Measurements from ENCODE around the gene KMT2C.

KMT2C gene

GRCh38 chr7:152200395-152200794 lies 235.4 kb downstream of the KMT2C start:
- no peak for DNase-seq (ENCODE audit: low read depth)

- DNase-seq (ENCODE audit: low read depth): no peak
These were observed 239.4 kb downstream of the KMT2C start for GRCh38 chr7:152196391-152196790.

DNA sequence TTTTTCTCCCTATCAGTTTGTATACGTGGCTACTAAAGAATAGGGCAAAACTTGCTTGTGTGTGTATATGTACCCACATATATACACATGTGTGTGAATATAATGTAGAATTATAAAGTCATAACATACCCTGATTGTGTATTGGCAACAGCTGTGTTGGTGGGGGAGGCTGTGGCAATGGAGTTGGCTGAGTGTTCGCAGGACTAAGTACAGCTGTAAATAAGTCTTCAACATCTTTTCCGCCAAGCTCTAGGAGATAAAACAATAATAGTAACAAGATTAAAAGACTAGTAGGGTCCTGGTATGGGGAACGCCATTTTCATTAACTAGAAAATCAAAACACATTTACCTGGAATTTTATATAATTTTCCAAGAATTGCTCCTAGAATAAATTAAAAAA lies 241.9 kb downstream of the KMT2C start:
- DNase-seq (ENCODE audit: low read depth): no peak

- DNase-seq (ENCODE audit: low read depth): no peak
These were observed 246.7 kb downstream of the KMT2C start for GRCh38 chr7:152189061-152189460.

- DNase-seq (ENCODE audit: low read depth): no peak
These were observed 250.2 kb downstream of the KMT2C start for GRCh38 chr7:152185558-152185957.

DNA sequence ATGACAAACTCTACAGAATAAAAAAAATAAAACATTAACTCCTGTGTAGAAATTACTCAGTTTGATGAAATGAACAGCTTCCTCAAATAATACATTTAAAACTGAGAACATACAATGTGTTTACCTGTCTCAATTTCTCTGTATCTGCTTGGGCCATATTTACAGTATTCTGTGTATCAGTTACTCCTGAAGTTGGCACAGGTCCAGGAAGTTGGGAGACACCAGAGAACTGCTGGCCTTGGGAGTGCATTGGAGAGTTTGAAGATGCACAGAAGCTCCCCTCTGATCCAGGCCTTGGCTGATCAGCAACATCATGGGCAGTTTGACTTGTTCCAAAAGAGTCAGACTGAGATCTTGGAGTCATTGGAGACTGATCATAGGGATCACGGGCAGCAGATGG lies 255.2 kb downstream of the KMT2C start:
- DNase-seq (ENCODE audit: low read depth): no peak

- no peak for DNase-seq (ENCODE audit: low read depth)
These were observed 255.8 kb downstream of the KMT2C start for GRCh38 chr7:152180048-152180447.

- DNase-seq (ENCODE audit: low read depth): no peak
These were observed 257.3 kb downstream of the KMT2C start for GRCh38 chr7:152178405-152179058.

DNA sequence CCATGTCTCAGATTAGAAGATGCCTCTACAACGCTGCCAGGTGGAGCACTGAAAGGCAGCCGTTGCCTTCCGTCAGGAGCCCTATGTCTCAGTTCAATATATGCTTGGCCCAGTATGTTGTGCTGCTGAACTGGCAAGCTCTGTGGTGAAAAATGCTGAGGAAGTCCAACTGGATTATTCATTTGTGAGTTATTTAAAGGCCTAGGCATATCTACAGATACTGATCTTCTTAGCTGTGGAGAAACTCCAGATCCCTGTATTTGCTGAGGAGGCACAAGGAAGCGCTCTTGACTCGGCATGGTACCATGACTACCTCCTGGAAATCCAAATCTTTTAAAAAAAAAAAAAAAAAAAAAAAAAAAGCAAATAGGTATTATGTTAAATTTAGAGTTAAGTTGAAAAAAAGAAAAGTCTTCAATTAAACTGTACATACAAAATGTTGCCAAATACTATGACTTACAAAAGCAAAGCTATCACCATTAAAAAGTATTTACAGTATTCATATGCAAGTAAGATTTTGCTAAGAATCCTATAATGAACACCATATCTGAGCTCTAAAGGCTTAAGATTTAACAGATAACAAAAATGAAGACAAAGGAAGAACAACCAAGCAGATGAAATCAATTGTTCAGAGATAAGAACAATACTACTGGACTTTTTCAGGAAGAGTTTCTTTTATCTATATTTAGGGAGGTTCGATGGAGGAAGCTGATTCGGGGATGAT lies 258.0 kb downstream of the KMT2C start:
- DNase-seq (ENCODE audit: low read depth): no peak

DNA sequence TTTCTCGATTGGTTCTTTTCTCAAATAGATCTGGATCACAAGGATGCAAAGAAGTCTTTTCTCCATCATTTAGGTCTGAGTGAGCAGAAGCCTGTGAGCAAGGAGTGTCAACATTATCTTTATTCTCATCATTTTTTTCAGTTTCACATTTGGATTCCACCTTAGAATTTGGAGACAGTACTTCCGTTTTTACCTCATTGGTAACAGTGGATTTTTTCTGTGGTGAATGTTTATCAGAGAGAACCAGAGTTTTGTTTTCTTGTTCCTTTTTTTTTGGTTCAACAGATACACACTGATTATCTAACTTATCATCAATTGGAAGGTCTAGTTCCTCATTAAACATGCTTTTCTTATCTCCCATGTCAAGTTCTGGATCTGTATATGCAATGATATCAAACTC lies 259.0 kb downstream of the KMT2C start:
- DNase-seq (ENCODE audit: low read depth): no peak

DNA sequence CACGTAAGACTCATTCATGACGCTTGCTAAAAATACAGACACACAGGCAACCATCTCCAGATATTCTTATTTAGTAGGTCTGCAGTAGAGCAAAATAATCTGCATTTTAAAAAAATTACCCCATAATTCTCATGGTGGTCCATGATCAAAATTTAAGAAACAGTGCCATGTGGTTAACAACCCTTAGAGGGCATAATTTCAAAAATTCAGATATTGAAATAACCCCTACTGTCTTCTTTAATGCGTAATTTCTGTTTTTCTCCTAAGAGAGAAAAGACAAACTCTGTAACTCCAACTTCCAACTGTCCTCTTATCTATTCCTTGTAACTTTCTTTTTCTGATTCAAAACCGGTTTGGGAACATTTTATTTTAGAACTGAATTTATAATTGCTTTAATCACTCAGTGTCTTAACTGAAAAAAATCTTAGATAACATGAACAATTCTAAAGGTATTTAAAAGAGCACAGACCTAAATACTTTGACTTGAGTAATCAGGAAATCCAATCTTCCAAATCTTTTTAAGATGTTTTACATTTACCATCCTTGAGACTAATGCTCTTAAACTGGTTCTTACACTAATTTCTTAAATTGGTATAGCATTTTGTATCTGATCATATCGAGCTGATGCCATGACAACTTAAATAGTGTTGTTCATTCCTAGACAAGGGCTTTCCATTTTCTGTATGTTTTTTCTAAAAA lies 262.3 kb downstream of the KMT2C start:
- DNase-seq (ENCODE audit: low read depth): no peak

GRCh38 chr7:152162287-152162686 lies 273.5 kb downstream of the KMT2C start:
- no peak for DNase-seq (ENCODE audit: low read depth)

GRCh38 chr7:152161171-152161570 lies 274.6 kb downstream of the KMT2C start:
- DNase-seq (ENCODE audit: low read depth): no peak

DNA sequence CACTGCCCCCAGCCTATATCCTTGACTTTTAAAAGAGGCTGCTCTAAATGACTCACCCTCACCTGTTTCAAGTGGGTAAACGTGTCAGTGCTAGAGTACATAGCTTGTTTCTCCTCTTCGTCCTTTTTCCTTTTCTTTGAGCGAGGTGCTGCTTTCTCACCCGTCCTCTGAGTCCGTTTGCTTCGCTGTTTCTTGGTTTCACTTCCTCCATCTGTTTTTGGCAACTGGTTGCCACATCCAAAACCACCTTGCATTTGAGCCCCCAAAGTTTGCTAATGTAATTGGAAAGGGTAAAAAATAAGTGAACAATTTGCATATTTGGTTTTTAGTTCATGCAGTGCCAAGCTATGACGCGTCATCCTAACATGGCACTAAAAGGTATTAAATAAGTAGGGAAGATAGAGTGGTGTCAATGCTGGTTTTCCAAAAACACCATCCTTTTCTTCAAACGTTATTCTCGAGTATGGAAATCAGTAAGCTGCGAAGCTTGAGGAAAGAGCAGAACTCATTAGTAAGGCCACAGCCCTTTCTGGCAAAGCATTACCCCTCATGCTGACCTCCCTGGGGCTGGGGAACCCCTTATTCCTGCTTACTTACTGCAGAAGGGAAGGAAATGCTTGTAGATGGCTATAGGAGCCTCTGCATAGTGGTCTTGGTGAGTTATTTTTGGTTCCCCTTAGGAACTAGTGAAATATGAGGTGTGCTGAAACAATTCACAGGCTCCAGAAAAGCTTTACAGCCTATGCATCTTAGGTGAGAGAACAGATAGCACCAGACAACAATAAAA lies 276.8 kb downstream of the KMT2C start:
- no peak for DNase-seq (ENCODE audit: low read depth)

DNA sequence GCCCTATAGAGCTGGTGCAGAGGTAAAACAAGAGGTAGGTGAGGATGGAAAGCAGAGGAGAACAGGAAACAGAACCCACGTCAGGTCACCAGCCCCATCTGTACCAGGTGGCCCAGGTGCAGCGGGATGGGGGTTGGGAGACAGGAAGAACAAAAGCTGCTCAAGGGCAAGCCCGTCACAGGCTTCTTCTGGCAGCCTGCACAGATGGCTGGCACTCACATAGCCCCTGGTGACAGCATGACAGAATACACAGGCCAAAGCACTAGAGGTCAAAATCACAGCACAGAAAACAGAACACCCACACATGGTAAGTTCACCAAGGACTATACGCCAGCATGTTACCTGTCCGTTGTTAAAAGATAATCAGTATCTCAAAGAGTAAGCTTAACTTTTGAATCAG lies 283.5 kb downstream of the KMT2C start:
- DNase-seq (ENCODE audit: low read depth): no peak

DNA sequence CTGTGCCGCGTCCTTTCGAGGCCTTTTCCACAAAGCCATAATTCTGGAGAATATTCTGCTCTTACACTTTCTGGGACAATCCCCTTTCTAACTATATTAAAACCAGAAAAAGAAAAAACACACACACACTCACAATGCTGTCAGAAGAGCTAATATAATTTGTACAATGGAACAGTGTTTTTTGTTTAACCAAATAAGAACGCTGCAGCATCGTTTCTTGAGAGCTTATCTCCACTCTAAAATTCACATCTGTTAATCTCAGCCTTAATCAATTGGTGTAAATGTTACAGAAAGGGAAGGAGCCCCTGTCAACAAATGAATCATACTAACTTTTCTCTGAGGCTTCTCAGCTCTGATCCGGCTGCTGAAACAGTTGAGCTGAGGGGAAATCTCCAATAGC lies 286.4 kb downstream of the KMT2C start:
- no peak for DNase-seq (ENCODE audit: low read depth)

DNA sequence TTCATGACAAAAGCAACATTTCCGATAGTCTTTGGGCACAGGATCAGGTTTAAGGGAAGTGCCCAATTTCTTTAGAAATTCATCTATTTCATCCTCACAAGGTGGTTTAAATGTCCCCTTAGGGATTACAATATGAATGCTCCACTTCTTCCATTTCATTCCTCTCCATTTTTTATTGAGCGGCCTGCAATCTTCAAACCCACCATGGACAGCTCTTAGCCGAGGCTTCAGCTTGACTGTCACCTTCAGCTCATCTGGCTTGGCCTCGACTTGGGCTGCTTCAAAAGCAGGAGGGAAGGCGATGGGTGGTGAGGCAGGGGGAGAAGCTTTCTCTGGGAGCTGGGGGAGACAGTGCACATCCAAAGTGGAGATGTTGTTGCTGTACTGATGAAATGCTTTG lies 287.1 kb downstream of the KMT2C start:
- DNase-seq (ENCODE audit: low read depth): no peak

DNA sequence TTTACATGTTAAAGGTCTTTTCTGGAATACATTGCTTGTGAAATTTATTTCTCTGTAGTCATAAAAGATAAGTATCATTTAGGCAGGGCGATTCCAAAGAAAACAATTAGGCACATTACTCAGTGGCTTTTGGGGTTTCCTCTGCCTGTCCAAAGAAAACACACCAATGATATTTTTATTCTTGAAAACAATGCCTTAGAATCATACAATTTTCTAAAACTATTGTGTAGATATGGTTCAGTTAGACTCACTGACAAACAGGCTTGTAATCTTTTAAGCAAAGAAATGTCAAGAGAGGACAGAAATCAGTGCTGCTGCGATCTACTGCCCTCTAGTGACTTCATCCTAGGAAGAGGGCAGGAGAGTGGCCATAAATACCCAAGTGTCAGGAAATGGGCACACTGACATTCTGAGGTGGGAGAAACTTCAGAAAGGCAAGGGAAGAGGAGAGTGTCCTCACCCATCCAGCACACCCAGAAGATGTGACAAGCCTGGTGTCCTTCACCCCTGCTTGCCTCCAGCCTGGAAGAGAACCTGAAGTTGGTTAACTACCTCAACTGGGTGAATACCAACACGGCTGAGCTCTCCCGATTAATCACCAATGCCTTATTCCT lies 289.8 kb downstream of the KMT2C start:
- no peak for DNase-seq (ENCODE audit: low read depth)

GRCh38 chr7:152144557-152145245 lies 291.1 kb downstream of the KMT2C start:
- no peak for DNase-seq (ENCODE audit: low read depth)

GRCh38 chr7:152142976-152143595 lies 292.7 kb downstream of the KMT2C start:
- no peak for DNase-seq (ENCODE audit: low read depth)

DNA sequence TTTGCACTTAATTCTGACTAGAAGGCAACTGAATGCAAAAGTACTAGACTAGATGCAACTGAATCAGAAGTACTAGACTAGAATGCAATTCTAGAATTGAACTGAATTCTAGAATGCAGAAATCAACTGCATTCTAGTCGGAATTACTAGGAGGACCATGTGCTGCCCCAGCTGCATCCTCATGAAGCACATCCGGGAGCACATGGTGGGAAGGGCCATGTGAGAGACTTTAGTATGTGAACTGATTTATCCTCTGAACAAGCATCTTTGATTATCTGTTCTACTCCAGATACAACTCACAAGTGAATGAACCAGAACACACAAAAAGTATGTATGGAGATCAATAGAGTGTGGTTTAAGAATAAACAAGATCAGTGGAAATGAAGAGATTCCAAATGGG lies 295.2 kb downstream of the KMT2C start:
- DNase-seq (ENCODE audit: low read depth): no peak

Data from stimulated activated CD8-positive, alpha-beta memory T cell treated with anti-CD3 and anti-CD28 coated beads, Interleukin-15, amount 100 ng/mL, for 1 hour (primary cell).